HEK293 (cell line): ENCODE results near the gene SLC44A5.

Experiments used
- CTCF ChIP-seq: fragments of 450-650 bp; formaldehyde crosslinking; IDR thresholded peaks from 2 replicates; pipeline ENCODE4 v1.5.1; 2016; ENCODE audit warnings: missing biosample characterization, missing genetic modification characterization
- GLI2 ChIP-seq: fragments of 450-650 bp; formaldehyde crosslinking; IDR thresholded peaks from 2 replicates; pipeline ENCODE4; 2017; ENCODE audit warnings: missing biosample characterization, missing genetic modification characterization, low read depth, borderline replicate concordance
- REST ChIP-seq: fragments of 450-650 bp; formaldehyde crosslinking; IDR thresholded peaks from 2 replicates; pipeline ENCODE4 v1.5.1; 2016; ENCODE audit warnings: missing biosample characterization, missing genetic modification characterization
- SALL2 ChIP-seq: fragments of 450-650 bp; formaldehyde crosslinking; IDR thresholded peaks from 2 replicates; pipeline ENCODE4 v1.5.0; 2017; ENCODE audit warnings: missing biosample characterization, mild to moderate bottlenecking, missing genetic modification characterization, borderline replicate concordance
- TRIM28 ChIP-seq: IDR thresholded peaks from 2 replicates; pipeline ENCODE4 v1.6.1; 2011; ENCODE audit warnings: low read length, control low read depth, borderline replicate concordance
- YY1 ChIP-seq: fragments of 450-650 bp; formaldehyde crosslinking; IDR thresholded peaks from 2 replicates; pipeline ENCODE4 v1.5.1; 2018; ENCODE audit warnings: missing biosample characterization, missing genetic modification characterization
- ZBTB26 ChIP-seq: fragments of 450-650 bp; formaldehyde crosslinking; optimal IDR thresholded peaks from 2 replicates; pipeline ENCODE3; 2016; ENCODE audit warnings: missing biosample characterization, mild to moderate bottlenecking, missing genetic modification characterization
- ZNF629 ChIP-seq: fragments of 450-650 bp; formaldehyde crosslinking; IDR thresholded peaks from 2 replicates; pipeline ENCODE4 v1.5.1; 2017; ENCODE audit warnings: missing biosample characterization, missing genetic modification characterization
- ZNF664 ChIP-seq: fragments of 450-650 bp; formaldehyde crosslinking; IDR thresholded peaks from 2 replicates; pipeline ENCODE4 v1.5.1; 2016; ENCODE audit warnings: missing biosample characterization, missing genetic modification characterization

GRCh38 chr1:75394386-75395139, 216.4 kb downstream of the SLC44A5 start:
- TF ChIP-seq CTCF (tag by site-specific recombination) (no peak), GLI2 (tag by site-specific recombination) (no peak), REST (tag by site-specific recombination) (no peak), SALL2 (tag by site-specific recombination) (no peak), ZNF664 (tag by site-specific recombination) (no peak), TRIM28 (no peak), ZNF629 (tag by site-specific recombination) (no peak), ZBTB26 (tag by site-specific recombination) (no peak), YY1 (tag by site-specific recombination) (no peak)
